ENCODE results near the gene TMED9. TPM values are rescaled to one million over a fixed set of nuclear protein-coding genes. Genes with fewer than 3 reads are reported as not detected.

Gene TMED9
- total and polyA plus RNA-seq, 8 donors, result 99.1 to 167 (median 112) TPM

DNA sequence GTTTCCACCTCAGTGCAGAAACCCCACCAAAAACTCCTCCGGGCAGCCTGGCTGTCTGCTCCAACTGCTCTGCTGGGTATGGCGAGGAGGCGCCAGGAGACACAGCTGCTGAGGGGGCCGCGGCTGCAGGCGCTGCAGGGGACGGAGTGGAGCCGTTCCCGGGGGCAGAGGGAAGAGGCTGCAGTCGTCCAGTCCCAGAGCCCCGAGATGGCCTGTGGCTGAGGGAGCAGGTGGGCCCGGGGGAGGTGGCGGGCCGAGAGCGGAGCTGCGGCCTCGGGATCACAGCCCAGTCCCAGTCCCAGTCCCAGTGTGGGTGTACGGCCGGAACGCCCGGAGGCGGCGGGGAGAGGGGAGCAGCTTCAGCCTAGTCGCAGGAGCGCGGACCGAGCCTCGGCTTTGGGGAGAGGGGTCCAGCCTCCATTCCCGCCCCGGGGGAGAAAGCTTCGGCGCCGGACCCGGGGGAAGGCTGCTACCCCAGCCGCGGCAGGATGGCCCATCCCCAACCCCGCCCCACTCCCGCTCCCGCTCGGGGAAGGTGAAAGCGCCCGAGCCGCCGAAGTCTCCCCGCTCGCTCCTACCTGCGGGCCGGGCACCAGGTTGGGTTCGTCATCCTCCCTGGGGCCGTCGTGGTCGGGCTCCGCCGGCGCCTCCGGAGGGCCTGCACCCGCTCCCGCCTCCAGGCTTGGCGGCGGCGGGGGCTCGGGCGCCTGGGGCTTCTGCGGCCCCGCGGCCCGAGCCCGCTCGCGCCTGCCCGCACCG lies 38.2 kb upstream of the TMED9 start:
- DNase-seq (peak; percentile 45 to 87 (median 64)), ATAC-seq (peak; percentile 35 to 65 (median 58)), FAIRE-seq (no peak)
- Histone ChIP-seq H3K9me3 (no peaks in the 10 kb centered on the region), H3K27ac (peak overlapping the region; percentile 5 to 73 (median 56)), H3K4me3 (peak overlapping the region; percentile 68 to 93 (median 90)), H3K27me3 (no peaks in the 10 kb centered on the region), H3K4me1 (peaks cover 0 to 9% (median 0%) of the 10 kb centered on the region in 3 donors), H3K36me3 (no peaks in the 10 kb centered on the region)
- intact Hi-C loops (cut with DNase I), result no loop called here
- TF ChIP-seq CTCF (IDR thresholded peaks at IDR 0.05), result no peak
- WGBS, 2 donors, result 0% methylated on average over 32 to 72 of the region's 72 CpGs

DNA sequence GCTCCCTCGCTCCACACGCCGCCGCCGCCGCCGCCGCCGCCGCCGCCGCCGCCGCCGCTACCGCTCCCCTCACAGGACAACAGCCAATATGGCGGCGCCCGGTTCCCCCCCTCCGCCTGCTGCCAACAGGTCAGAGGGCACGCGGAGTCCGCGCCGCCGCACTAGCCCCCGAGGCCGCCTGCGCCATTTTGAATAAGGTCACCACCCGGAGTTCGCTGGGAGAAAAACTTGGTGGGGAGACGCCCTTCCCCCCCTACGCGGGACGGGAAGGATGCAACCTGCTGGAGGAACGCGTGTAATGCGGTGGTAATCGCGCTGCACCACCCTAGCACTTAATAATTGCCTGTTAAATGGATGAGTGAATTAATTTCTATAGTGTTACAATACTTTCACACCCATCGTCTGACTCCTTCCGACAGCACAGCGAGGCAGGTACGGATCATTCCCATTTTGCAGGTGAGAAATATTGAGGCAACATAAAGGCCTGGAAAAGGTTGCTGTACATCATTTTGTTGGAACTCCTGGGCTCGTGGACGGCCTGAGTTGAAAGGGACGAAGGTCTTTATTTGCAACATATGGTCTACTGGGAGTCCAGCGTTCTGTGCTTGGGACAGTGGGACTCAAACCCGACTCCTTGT lies 37.4 kb upstream of the TMED9 start, which contains the start of gene FAM193B:
FAM193B (minus strand) TSS at position 90 of the 638 bp plus-strand sequence. CDS start 105 bp downstream, outside the sequence.
- peak within 1 kb of the TSS; percentile 5 to 73 (median 56) for H3K27ac ChIP-seq
- DNase-seq (peak; percentile 93 to 98 (median 96)), FAIRE-seq (no peak), ATAC-seq (peak; percentile 93 to 97 (median 94))
- no peak for TF ChIP-seq CTCF (IDR thresholded peaks at IDR 0.05)
- intact Hi-C loops (cut with DNase I), result no loop called here
- no peaks in the 10 kb centered on the region for H3K9me3 ChIP-seq
- peak within 1 kb of the TSS; percentile 68 to 93 (median 90) for H3K4me3 ChIP-seq
- H3K27me3 ChIP-seq, result no peaks in the 10 kb centered on the region
- 3 to 5% methylated on average over 32 to 49 of the region's 49 CpGs for WGBS, 2 donors
- H3K4me1 ChIP-seq, result peaks cover 0 to 9% (median 0%) of the 10 kb centered on the region in 3 donors
- no peaks in the 10 kb centered on the region for H3K36me3 ChIP-seq

- no peak for ATAC-seq
- Histone ChIP-seq H3K27me3 (no peaks in the 10 kb centered on the region), H3K9me3 (no peaks in the 10 kb centered on the region), H3K4me1 (peaks cover 0 to 9% (median 0%) of the 10 kb centered on the region in 3 donors), H3K4me3 (peak overlapping the region; percentile 68 to 93 (median 84)), H3K27ac (no peak overlapping the region), H3K36me3 (no peaks in the 10 kb centered on the region)
- WGBS, 2 donors, result 57 to 65% methylated on average over 2 of the region's 2 CpGs
- no peak for FAIRE-seq
- no peak for DNase-seq
- no peak for TF ChIP-seq CTCF (IDR thresholded peaks at IDR 0.05)
- intact Hi-C loops (cut with DNase I), result no loop called here
Measured at GRCh38 chr5:177555228-177555627, 36.8 kb upstream of the TMED9 start.

GRCh38 chr5:177555665-177556064 lies 36.3 kb upstream of the TMED9 start:
- 89 to 96% methylated on average over 5 of the region's 5 CpGs for WGBS, 2 donors
- H3K36me3 ChIP-seq, result no peaks in the 10 kb centered on the region
- intact Hi-C loops (cut with DNase I), result no loop called here
- TF ChIP-seq CTCF (IDR thresholded peaks at IDR 0.05), result no peak
- H3K4me1 ChIP-seq, result peaks cover 0 to 9% (median 0%) of the 10 kb centered on the region in 3 donors
- no peak for FAIRE-seq
- DNase-seq, result no peak
- H3K9me3 ChIP-seq, result no peaks in the 10 kb centered on the region
- H3K27ac ChIP-seq, result no peak overlapping the region
- H3K4me3 ChIP-seq, result peak overlapping the region in 2 of 4 donors; percentile 68 to 88
- no peak for ATAC-seq
- H3K27me3 ChIP-seq, result no peaks in the 10 kb centered on the region
